H1 (cell line): ENCODE results near the gene CAPN2. TPM values are rescaled to one million over a fixed set of nuclear protein-coding genes. Genes with fewer than 3 reads are reported as not detected.

Source experiments
- CTCF ChIA-PET: fragments of 300-600 bp; sonication (Branson Sonifier 250); formaldehyde crosslinking; loops from one replicate; lab custom pipeline; 2021; ENCODE audit not compliant: partially characterized antibody; lab: Charles Lee
- POLR2A ChIA-PET: fragments of 300-600 bp; sonication (Branson Sonifier 250); formaldehyde crosslinking; loops from one replicate; lab custom pipeline; 2021; ENCODE audit warnings: inconsistent platforms; ENCODE audit not compliant: partially characterized antibody; lab: Charles Lee
- DNase-seq, 2 experiments: peaks; one replicate each; pipeline versions ENCODE4 v3.0.0 to v3.0.0-alpha.2; 2010 to 2022; ENCODE audit warnings: low spot score in 2 of 2, low read depth in 1 of 2, mixed read lengths in 1 of 2
- FAIRE-seq: peaks from 2 replicates; lab custom pipeline; 2011; peaks lifted over from hg19 to GRCh38; lab: Jason Lieb, UNC
- H2AFZ ChIP-seq: 2 replicates; pipeline ENCODE4 v1.8.1; 2012; ENCODE audit warnings: low read length, inconsistent platforms
- H2AK5ac ChIP-seq: 2 replicates; pipeline ENCODE4 v1.6.1; 2013; ENCODE audit warnings: low read depth, low read length
- H2BK120ac ChIP-seq: replicated peaks from 2 replicates; pipeline ENCODE3; 2013; ENCODE audit warnings: low read depth, low read length, inconsistent platforms
- H2BK12ac ChIP-seq: 2 replicates; pipeline ENCODE4 v1.6.1; 2013; ENCODE audit warnings: low read depth, low read length
- H2BK15ac ChIP-seq: 2 replicates; pipeline ENCODE4 v1.6.1; 2013; ENCODE audit warnings: low read length
- H2BK20ac ChIP-seq: 2 replicates; pipeline ENCODE4 v1.6.1; 2013; ENCODE audit warnings: low read length
- H2BK5ac ChIP-seq: 2 replicates; pipeline ENCODE4 v1.6.1; 2013; ENCODE audit warnings: low read depth, low read length
- H3K14ac ChIP-seq: 2 replicates; pipeline ENCODE4 v1.6.1; 2013; ENCODE audit warnings: inconsistent platforms; ENCODE audit not compliant: insufficient read length
- H3K18ac ChIP-seq: 2 replicates; pipeline ENCODE4 v1.6.1; 2013; ENCODE audit warnings: low read length; ENCODE audit errors: extremely low read depth
- H3K23ac ChIP-seq: 2 replicates; pipeline ENCODE4 v1.6.1; 2013; ENCODE audit warnings: inconsistent platforms; ENCODE audit not compliant: insufficient read length
- H3K23me2 ChIP-seq: 2 replicates; pipeline ENCODE4 v1.6.1; 2013; ENCODE audit warnings: low read depth, low read length
- H3K27ac ChIP-seq: 2 replicates; pipeline ENCODE4 v1.6.1; 2011; ENCODE audit warnings: low read depth, low read length, inconsistent platforms
- H3K27me3 ChIP-seq, 4 experiments: replicated peaks in 1 of 4; 1 replicate in 1 of 4; 2 replicates in 3 of 4; pipeline versions ENCODE4 v1.6.1 to v1.8.1; 2011 to 2013; ENCODE audit warnings: low read length in 3 of 4, mild to moderate bottlenecking in 3 of 4, inconsistent platforms in 2 of 4, mixed read lengths in 2 of 4, moderate library complexity in 1 of 4; ENCODE audit not compliant: control insufficient read depth in 3 of 4, insufficient read depth in 3 of 4; ENCODE audit errors: extremely low read depth in 1 of 4
- H3K36me3 ChIP-seq, 4 experiments: 2 replicates each; pipeline versions ENCODE4 v1.6.1 to v1.8.1; 2011 to 2013; ENCODE audit warnings: mild to moderate bottlenecking in 4 of 4, low read length in 3 of 4, moderate library complexity in 2 of 4, control low read depth in 1 of 4, inconsistent platforms in 1 of 4; ENCODE audit not compliant: insufficient read depth in 4 of 4, control insufficient read depth in 2 of 4
- H3K4ac ChIP-seq: replicated peaks from 2 replicates; pipeline ENCODE3; 2013; ENCODE audit warnings: low read length, low read depth, mixed read lengths, inconsistent platforms; ENCODE audit not compliant: insufficient read length
- H3K4me1 ChIP-seq, 4 experiments: replicated peaks in 1 of 4; 1 replicate in 1 of 4; 2 replicates in 3 of 4; pipeline versions ENCODE4 v1.6.1 to v1.8.1; 2011 to 2013; ENCODE audit warnings: low read length in 3 of 4, inconsistent platforms in 2 of 4, mixed read lengths in 1 of 4; ENCODE audit not compliant: insufficient read depth in 4 of 4, control insufficient read depth in 3 of 4
- H3K4me2 ChIP-seq, 2 experiments: 2 replicates each; pipeline versions ENCODE4 v1.6.1 to v1.8.1; 2011 to 2013; ENCODE audit warnings: low read depth in 2 of 2, low read length in 2 of 2, control low read depth in 1 of 2, inconsistent platforms in 1 of 2, mild to moderate bottlenecking in 1 of 2; ENCODE audit not compliant: insufficient read depth in 1 of 2
- H3K4me3 ChIP-seq, 4 experiments: fragments of 200-600, 300-600 bp in 1 of 4; sonication (generic), shearing (Covaris generic), sonication (Bioruptor Twin) in 1 of 4; 2 replicates each; pipeline versions ENCODE4 v1.5.1 to v1.8.1; 2011 to 2016; ENCODE audit warnings: low read length in 4 of 4, low read depth in 3 of 4, control low read depth in 2 of 4, inconsistent platforms in 2 of 4, mild to moderate bottlenecking in 2 of 4, mixed read lengths in 1 of 4, moderate library complexity in 1 of 4; ENCODE audit not compliant: insufficient read depth in 2 of 4; ENCODE audit errors: extremely low read depth in 1 of 4
- H3K56ac ChIP-seq: replicated peaks from 2 replicates; pipeline ENCODE3; 2013; ENCODE audit warnings: low read depth, mild to moderate bottlenecking, mixed read lengths, low read length, inconsistent platforms; ENCODE audit not compliant: insufficient read length
- H3K79me1 ChIP-seq: 2 replicates; pipeline ENCODE4 v1.6.1; 2013; ENCODE audit warnings: low read depth, low read length, control low read depth
- H3K79me2 ChIP-seq, 2 experiments: 2 replicates each; pipeline versions ENCODE4 v1.6.1 to v1.8.1; 2012 to 2013; ENCODE audit warnings: low read length in 2 of 2, mild to moderate bottlenecking in 2 of 2, inconsistent platforms in 1 of 2; ENCODE audit not compliant: insufficient read depth in 2 of 2, control insufficient read depth in 1 of 2
- H3K9ac ChIP-seq, 4 experiments: replicated peaks in 1 of 4; 1 replicate in 1 of 4; 2 replicates in 3 of 4; pipeline versions ENCODE4 v1.6.1 to v1.8.1; 2011 to 2013; ENCODE audit warnings: low read depth in 3 of 4, low read length in 3 of 4, control low read depth in 2 of 4, mild to moderate bottlenecking in 2 of 4, moderate library complexity in 2 of 4, inconsistent platforms in 1 of 4; ENCODE audit errors: extremely low read depth in 1 of 4
- H3K9me3 ChIP-seq, 2 experiments: 2 replicates each; pipeline versions ENCODE4 v1.6.1 to v1.8.1; 2012 to 2013; ENCODE audit warnings: mild to moderate bottlenecking in 2 of 2, moderate library complexity in 2 of 2, control low read depth in 1 of 2, inconsistent platforms in 1 of 2, low read depth in 1 of 2, low read length in 1 of 2, mixed read lengths in 1 of 2; ENCODE audit not compliant: insufficient read depth in 2 of 2
- H4K20me1 ChIP-seq, 2 experiments: replicated peaks in 1 of 2; 2 replicates each; pipeline versions ENCODE3 to v1.8.1; 2011 to 2013; ENCODE audit warnings: inconsistent platforms in 2 of 2, low read length in 2 of 2, mild to moderate bottlenecking in 1 of 2; ENCODE audit not compliant: insufficient read depth in 2 of 2, control insufficient read depth in 1 of 2
- H4K5ac ChIP-seq: 2 replicates; pipeline ENCODE4 v1.6.1; 2013; ENCODE audit warnings: low read length, low read depth, mixed read lengths, inconsistent platforms; ENCODE audit not compliant: insufficient read length
- H4K8ac ChIP-seq: 2 replicates; pipeline ENCODE4 v1.8.0; 2013; ENCODE audit warnings: mild to moderate bottlenecking, moderate library complexity, low read length, inconsistent platforms; ENCODE audit not compliant: insufficient read depth; ENCODE audit errors: extremely low read depth
- H4K91ac ChIP-seq: replicated peaks from 2 replicates; pipeline ENCODE3; 2013; ENCODE audit warnings: low read length, mixed read lengths, inconsistent platforms; ENCODE audit not compliant: insufficient read length
- BRCA1 ChIP-seq: IDR thresholded peaks from 2 replicates; pipeline ENCODE4 v1.6.1; 2012; ENCODE audit warnings: low read depth, low read length, improper control_type of control experiment
- CBX8 ChIP-seq: fragments of 300-800, 300-1000 bp; sonication (generic); IDR thresholded peaks from 2 replicates; pipeline ENCODE4 v1.7.1; 2016; ENCODE audit warnings: low read depth, low read length, borderline replicate concordance
- CTBP2 ChIP-seq: IDR thresholded peaks from 2 replicates; pipeline ENCODE4 v1.7.0; 2011; ENCODE audit warnings: borderline replicate concordance, mild to moderate bottlenecking, moderate library complexity, mixed read lengths, low read length; ENCODE audit not compliant: insufficient read depth, insufficient read length
- EGR1 ChIP-seq: IDR thresholded peaks from 2 replicates; pipeline ENCODE4 v1.6.1; 2011; ENCODE audit warnings: low read depth, low read length, borderline replicate concordance
- KDM4A ChIP-seq: IDR thresholded peaks from one replicate; pipeline ENCODE4 v1.7.1; 2012; ENCODE audit warnings: low read depth, mild to moderate bottlenecking, moderate library complexity, low read length, inconsistent platforms; ENCODE audit not compliant: severe bottlenecking
- KDM5A ChIP-seq: fragments of 200-600 bp; IDR thresholded peaks from 2 replicates; pipeline ENCODE4 v1.7.1; 2012; ENCODE audit warnings: mild to moderate bottlenecking, low read length, inconsistent platforms, mixed read lengths
- PHF8 ChIP-seq: fragments of 200-600 bp; sonication (generic); conservative IDR thresholded peaks from 2 replicates; pipeline ENCODE4 v1.7.1; 2012; ENCODE audit warnings: low read depth, mild to moderate bottlenecking, inconsistent platforms, low read length, moderate library complexity
- POU5F1 ChIP-seq: IDR thresholded peaks from 2 replicates; pipeline ENCODE4 v1.6.1; 2011; ENCODE audit warnings: low read depth, mild to moderate bottlenecking, low read length, moderate library complexity
- RXRA ChIP-seq: IDR thresholded peaks from 2 replicates; pipeline ENCODE4 v1.6.1; 2011; ENCODE audit warnings: low read depth, mild to moderate bottlenecking, low read length, moderate library complexity; ENCODE audit not compliant: insufficient read depth
- SIN3A ChIP-seq, 2 experiments: IDR thresholded peaks in 1 of 2; conservative IDR thresholded peaks in 1 of 2; 2 replicates each; pipeline ENCODE4 v1.6.1; 2011 to 2012; ENCODE audit warnings: low read length in 2 of 2, improper control_type of control experiment in 1 of 2, low read depth in 1 of 2, mild to moderate bottlenecking in 1 of 2
- SIRT6 ChIP-seq: IDR thresholded peaks from one replicate; pipeline ENCODE4 v1.7.1; 2012; ENCODE audit warnings: low read length, inconsistent platforms
- SIX5 ChIP-seq: IDR thresholded peaks from 2 replicates; pipeline ENCODE4 v1.6.1; 2011; ENCODE audit warnings: mild to moderate bottlenecking, low read depth, low read length
- SP1 ChIP-seq: IDR thresholded peaks from 2 replicates; pipeline ENCODE4 v1.6.1; 2011; ENCODE audit warnings: low read depth, low read length
- TBP ChIP-seq: IDR thresholded peaks from 2 replicates; pipeline ENCODE4 v1.6.1; 2011; ENCODE audit warnings: low read depth, low read length, improper control_type of control experiment
- WGBS, 2 experiments: shearing (Covaris generic) in 1 of 2; methylation state at CpG; one replicate each; pipeline versions ENCODE4 v1.1.6 to v1.1.7; 2013 to 2015; ENCODE audit warnings: low lambda C conversion rate in 2 of 2, mixed read lengths in 2 of 2, inconsistent platforms in 1 of 2, low coverage in 1 of 2, missing lambda C conversion rate in 1 of 2; ENCODE audit not compliant: insufficient replicate concordance in 2 of 2, insufficient coverage in 1 of 2, insufficient read length in 1 of 2; ENCODE audit errors: extremely low coverage in 1 of 2, missing lambda C conversion rate in 1 of 2; 5-methylcytosine and 5-hydroxymethylcytosine counted together
- polyA plus RNA-seq, 7 experiments: library from polyadenylated mRNA; depleted of rRNA in 3 of 7; stranded (reverse) in 5 of 7; unstranded in 2 of 7; fragments of >200 nt in 5 of 7; fragments of 200-250 nt in 2 of 7; gene quantifications; 1 replicate in 5 of 7; 2 replicates in 1 of 7; 4 replicates in 1 of 7; pipeline versions ENCODE4 v1.2.1 to v1.2.3, GENCODE V29; 2011 to 2013; ENCODE audit warnings: missing spikeins in 2 of 7, mixed read lengths in 2 of 7
- total RNA-seq: library from RNA; stranded (reverse); fragmentation: NEBNext Ultra II Directional; extraction: Animal tissue kit (Norgen Biotek cat#: 25700); gene quantifications from 2 replicates; pipeline ENCODE4 v1.2.1, GENCODE V29; 2021

Gene CAPN2
- total and polyA plus RNA-seq, 2 of the 8 experiments (the other 6 are each of a cell fraction or from before 2014, with no cell fraction given), result 9.2 to 10.3 TPM

DNA sequence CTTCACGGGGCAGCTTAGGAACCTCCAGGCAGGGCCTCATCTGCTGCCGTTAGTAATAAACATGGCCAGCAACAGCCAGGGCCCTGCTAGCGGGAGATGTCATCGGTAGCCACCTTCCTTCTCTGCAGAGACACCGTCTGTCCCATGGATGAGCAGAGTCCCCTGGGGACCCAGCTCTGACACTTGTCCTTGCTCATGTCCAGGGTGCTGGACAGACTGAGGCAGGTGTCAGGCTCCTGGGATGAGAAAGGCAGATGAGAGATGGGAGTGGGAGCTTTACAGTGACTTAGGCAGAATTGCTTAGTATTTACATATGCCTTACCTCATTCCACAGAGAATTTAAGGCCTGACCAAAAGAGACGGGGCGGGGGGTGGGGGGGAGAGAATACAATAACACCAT is 25.0 kb downstream of the CAPN2 start:
- Histone ChIP-seq H3K27ac (no peak overlapping the region), H2BK15ac (no peak overlapping the region), H3K23me2 (no peaks in the 10 kb centered on the region), H2AFZ (no peak overlapping the region), H3K4me2 (no peak overlapping the region), H3K18ac (no peak overlapping the region), H4K5ac (no peak overlapping the region), H2BK20ac (no peak overlapping the region), H3K56ac (no peak overlapping the region), H3K9me3 (no peaks in the 10 kb centered on the region), H2BK120ac (no peak overlapping the region), H3K79me2 (no peaks in the 10 kb centered on the region), H2BK5ac (no peak overlapping the region), H2AK5ac (no peak overlapping the region), H3K14ac (no peak overlapping the region), H3K79me1 (no peaks in the 10 kb centered on the region), H4K8ac (no peak overlapping the region)
- POLR2A ChIA-PET, result interaction anchor here (0.7 kb wide), 1 partner anchor 11 kb away, joined by 3 read pairs; no protein-coding TSS in a partner anchor
- CTCF ChIA-PET, result interaction anchor here (0.7 to 5.2 kb wide), 4 partner anchors 8 to 36 kb away, joined by 3 to 55 read pairs (median 8); no protein-coding TSS in a partner anchor
- DNase-seq, result no peak
- TF ChIP-seq SIRT6 (no peak), TBP (no peak), POU5F1 (no peak), PHF8 (no peak), KDM4A (no peak), CBX8 (no peak), EGR1 (no peak), SIX5 (no peak), BRCA1 (no peak), RXRA (no peak), CTBP2 (no peak), SIN3A (conservative IDR thresholded peaks at IDR 0.05 in 1 of 2, IDR thresholded peaks at IDR 0.05 in 1 of 2; ENCODE audit: low read depth in 1 of 2, low read length in 2 of 2) (no peak), KDM5A (no peak), SP1 (no peak)
- TF ChIP-seq, all 59 proteins: peak for 0
- H4K20me1 ChIP-seq, result peaks cover 0 to 3% of the 10 kb centered on the region in 2 experiments
- H3K4me3 ChIP-seq, result no peak overlapping the region
- WGBS, 2 experiments, result 95% methylated on average over 5 of the region's 7 CpGs; no CpG with 5 or more reads in 1 of the 2 experiments
- FAIRE-seq, result no peak
- H2BK12ac ChIP-seq, result no peak overlapping the region
- no peak overlapping the region for H3K9ac ChIP-seq
- no peak overlapping the region for H3K23ac ChIP-seq
- no peaks in the 10 kb centered on the region for H3K36me3 ChIP-seq
- H4K91ac ChIP-seq, result no peak overlapping the region
- H3K4me1 ChIP-seq, result peaks cover 5 to 22% (median 13%) of the 10 kb centered on the region in 4 experiments; a peak in 5 of 7 replicates
- H3K27me3 ChIP-seq, result peaks cover 0 to 3% (median 0%) of the 10 kb centered on the region in 4 experiments; a peak in 3 of 7 replicates
- H3K4ac ChIP-seq, result no peak overlapping the region
